Pons (tissue), 1 donor: Measurements from ENCODE around the gene RAB37.
A peak's percentile ranks its signal among the peaks of the same experiment; 100 is the strongest.

Experiments
- DNase-seq: peaks from one replicate; pipeline ENCODE4 v3.0.0-alpha.2; 2016; ENCODE audit warnings: low spot score

The RAB37 gene

DNA sequence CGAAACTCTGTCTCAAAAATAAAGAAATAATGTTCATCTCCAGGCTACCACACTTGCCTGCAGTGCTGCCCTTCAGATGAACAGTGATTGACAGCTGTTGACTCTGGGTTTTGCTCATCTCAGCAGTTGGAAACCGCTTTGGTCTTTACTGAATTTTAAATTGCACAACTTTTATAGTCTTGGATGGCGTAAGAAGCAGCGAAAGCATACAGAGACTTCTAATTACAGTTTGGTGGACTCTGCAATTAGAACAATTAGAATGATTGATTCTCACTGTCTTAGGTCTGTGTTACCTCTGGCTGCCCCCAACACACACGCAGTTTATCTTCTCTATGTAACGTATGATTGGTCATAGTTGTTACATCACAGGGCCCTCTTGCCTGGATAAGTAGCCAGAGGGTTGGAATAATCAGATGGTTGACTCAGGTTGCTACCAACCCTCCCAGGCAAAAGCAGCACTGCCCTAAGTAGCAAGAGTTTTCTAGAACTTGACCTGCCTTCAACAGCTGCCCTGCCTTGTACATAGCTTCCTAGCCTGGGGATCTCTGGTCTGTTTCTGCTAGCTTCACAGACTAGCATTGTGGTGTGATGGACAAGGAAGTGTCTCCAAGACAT lies 41.0 kb downstream of the RAB37 start:
- DNase-seq = no peak

DNA sequence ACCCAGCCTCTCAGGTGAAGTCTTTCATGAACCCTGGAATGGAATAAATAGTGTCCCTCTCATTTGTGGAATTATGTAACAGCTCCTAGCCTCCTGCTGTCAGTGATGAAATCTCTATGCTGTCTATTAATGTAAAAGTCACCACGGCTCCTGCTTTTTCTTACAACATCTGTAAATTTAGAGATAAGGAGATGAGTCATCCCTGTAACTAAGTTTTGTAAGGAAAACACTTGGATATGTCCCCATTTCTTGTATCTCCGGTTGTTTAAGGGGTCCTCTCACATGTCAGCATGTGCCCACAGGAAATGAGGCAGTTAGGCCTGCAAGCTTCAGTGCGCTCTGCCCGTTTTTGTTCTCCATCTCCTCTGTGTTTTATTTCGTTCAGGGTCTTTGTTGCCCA lies 41.9 kb downstream of the RAB37 start:
- no peak for DNase-seq

DNA sequence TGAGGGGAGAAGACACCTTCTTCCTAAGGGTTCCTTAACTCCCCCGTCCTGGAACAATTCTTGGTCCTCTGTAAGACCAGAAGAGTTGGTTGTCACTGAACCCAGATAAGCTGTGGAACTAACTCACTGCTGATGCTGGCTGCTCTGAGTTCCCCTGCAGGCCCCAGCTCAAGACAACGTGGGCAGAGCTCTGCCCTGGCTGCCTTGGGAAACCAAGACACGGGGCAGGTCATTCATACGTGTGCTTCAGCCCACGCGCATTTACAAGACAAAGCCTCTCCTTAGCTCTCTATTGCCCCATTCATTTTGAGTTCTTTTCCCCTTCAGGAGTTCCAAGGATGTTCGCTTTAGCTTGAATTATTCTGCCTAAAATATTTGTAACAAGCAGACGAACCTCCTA lies 42.4 kb downstream of the RAB37 start:
- no peak for DNase-seq

- DNase-seq = peak; percentile 86
Measured at GRCh38 chr17:74779948-74780400, 42.9 kb downstream of the RAB37 start.

GRCh38 chr17:74780443-74781238 lies 43.6 kb downstream of the RAB37 start:
- peak; percentile 88 for DNase-seq

DNA sequence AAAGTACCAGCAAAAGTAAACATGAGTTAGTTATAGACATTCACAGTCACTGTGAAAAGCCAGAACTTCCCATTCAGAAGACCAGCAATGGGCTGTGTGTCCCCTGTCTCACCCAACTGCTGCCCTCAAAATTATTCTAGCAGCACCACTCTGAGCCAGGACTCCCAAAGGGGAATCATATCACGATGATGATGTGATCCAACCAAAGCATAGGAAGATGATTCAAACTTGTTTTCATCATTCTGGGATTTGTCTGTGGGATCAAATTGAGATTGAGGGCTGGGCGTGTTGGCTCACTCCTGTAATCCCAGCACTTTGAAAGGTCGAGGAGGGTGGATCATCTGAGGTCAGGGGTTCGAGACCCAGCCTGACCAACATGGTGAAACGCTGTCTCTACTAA lies 45.5 kb downstream of the RAB37 start:
- no peak for DNase-seq

GRCh38 chr17:74784125-74784810 lies 47.2 kb downstream of the RAB37 start:
- no peak for DNase-seq

DNA sequence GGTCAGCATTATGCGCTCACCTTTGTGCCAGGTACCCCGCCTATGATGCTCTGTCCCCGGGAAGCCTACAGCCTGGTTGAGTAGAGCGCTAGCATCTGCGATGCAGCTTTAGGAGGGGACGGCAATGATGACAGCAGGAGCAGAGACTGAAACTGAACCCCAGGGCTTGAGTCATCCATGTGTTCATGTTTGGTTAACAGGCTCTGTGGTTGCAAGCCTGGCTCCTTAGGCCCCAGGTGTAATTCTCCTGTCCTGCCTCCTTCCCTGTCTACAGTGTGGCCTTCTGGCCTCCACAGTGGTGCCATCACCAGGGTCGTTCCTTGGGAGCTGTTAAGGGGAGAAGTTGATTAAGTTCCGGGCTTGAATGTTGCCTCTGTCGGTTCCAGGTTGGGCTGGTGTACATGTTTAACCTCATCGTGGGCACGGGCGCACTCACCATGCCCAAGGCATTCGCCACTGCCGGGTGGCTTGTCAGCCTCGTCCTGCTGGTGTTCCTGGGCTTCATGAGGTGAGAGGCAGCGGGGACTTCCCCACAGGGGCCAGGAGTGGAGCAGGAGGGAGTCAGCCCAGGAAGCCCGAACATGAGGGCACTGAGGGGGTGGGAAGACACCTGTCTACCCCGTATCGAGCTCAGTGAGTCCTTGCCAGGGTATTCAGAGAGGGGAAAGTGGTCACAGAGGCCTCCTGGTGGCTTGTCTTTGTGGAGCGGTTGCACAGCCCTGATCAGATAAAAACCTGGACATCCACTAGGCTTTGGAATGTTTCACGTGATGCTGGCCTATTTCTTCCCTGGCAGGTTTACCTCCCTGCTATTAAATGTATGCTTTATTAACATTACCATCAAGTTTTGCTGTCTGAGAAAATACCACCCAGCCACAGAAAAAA lies 48.3 kb downstream of the RAB37 start:
- no peak for DNase-seq

- no peak for DNase-seq
Measured at GRCh38 chr17:74785981-74786360, 48.9 kb downstream of the RAB37 start.

GRCh38 chr17:74786431-74787055 lies 49.5 kb downstream of the RAB37 start:
- DNase-seq = no peak

GRCh38 chr17:74790161-74791058 lies 53.4 kb downstream of the RAB37 start:
- DNase-seq = peak; percentile 56

DNA sequence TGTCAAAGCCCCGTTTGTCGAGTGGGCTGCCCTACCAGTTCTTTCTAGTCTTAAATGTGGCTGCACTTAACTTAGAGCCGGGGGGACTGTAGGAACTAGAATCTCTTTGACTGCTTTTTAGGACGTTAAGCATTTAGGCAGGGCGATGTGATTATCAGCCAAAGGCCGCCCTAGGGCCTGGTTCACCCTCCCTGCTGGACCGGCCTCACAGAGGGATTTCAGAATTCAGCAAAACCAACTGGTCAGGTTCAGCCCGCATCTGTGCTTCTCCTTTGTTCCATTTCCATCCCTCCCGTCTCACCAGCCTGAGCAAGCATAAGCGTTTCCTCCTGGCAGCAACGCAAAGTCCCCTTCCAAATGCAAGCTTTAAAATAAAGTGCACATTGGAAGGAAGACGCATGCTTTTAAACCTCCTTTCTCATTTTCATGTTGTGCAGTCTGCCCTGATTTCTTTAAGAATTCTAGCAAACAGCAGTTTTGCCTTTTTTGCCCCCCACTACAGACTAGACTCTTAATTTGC lies 55.6 kb downstream of the RAB37 start:
- DNase-seq = no peak

DNA sequence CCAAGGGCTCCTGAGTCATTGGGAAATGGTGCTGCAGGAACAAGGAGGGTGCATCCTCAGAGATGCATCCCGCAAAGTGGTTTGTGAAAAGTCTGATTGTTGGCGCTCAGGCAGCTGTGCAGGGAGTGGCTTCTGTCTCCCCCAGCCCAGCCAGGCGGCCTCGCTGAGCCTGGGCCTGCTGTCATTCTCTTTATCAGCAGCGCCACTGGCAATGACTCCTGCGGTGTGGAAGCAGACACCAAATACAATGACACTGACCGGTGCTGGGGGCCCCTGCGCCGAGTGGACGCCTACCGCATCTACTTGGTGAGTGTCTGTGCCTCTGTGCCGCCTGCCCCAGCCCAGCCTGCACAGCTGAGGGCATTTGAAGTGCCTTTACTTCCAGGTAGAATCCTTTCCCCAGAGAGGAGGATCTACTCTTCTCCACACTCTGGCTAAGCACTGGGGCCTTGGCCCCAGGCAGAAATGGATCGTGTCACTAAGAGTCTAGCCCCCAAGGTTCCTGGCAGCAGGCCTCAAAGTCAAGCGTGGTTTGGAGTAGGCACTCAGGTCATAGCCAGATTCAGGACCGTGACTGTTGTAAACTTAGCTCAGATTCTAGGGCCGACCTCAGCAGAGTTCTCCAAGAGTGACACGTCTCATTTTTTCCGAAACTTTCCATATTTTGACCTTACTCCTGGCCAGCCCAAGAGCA lies 58.4 kb downstream of the RAB37 start:
- peak; percentile 47 for DNase-seq

DNA sequence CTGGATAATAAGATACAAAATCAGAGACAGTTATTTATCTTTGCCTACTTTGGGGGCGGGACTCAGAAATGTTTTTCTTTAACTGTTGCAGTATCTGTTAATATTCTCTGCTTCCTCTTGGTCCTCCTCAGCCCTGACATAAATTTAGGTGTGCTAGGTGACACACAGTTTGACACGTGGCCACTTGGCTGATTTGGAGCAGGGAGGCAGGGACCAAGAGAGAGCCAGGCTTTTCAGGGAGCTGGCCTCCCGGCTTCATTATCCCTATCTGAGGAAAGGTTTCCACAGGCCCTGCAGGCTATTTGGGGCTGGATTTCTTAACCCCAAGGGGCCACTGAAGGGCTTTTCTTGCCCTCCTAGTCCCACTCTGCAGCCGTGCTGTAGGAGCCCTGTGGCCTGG lies 59.2 kb downstream of the RAB37 start:
- no peak for DNase-seq

- DNase-seq = no peak
Measured at GRCh38 chr17:74796866-74797265, 59.8 kb downstream of the RAB37 start.
